ENCODE measurements around the gene SLIT1.
"Not testable (repeated sequence)": the region's sequence is repeated elsewhere in the genome, so short reads cannot be mapped to it uniquely, and the experiment has no call there.

The SLIT1 gene

DNA sequence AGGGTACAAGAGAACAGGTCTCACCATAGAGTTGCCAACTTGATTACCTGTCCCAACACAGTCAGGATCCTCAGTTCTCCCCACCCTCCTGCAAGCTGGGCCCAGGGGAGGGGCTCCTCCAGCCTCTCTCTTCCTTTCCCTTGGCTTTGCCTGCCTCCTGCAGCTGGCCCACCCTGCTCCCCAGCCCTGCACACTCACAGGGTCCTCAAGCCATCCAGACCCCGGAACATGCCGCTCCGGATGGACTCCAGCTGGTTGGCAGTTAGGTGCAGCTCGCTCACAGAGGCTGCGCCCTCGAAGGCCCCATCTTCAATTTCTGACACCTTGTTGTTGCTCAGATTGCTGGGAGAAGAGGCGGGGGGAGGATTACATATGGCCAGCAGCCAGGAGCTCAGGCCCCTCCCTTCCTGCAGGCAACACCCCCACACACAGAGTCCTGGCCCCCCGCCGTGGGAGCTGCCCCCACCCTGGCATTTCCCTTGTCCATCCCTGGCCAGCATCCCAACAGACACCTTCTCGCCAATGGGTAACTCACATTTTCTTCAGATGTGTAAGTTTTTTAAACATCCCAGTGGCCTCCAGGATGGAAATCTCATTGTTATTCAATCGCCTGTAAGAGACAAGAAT is 139.2 kb downstream of the SLIT1 start:
- no peak for DNase-seq (ENCODE audit: low read depth in 2 of 2)

DNA sequence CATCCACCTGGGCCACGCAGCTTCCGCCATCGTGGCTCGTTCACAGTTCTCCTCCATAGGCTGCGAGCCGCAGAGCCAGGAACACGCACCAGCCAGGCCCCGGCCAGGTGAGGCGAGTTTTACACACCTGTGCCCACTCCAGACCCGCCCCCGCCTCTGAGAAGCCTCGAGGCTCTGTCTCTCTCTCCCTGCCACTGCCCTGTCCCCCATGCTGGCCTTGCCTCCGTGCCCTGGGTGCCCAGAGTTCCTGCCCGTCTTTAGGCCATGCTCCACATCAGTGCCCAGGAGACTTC is 142.2 kb downstream of the SLIT1 start:
- no peak for DNase-seq (ENCODE audit: low read depth in 2 of 2)

DNA sequence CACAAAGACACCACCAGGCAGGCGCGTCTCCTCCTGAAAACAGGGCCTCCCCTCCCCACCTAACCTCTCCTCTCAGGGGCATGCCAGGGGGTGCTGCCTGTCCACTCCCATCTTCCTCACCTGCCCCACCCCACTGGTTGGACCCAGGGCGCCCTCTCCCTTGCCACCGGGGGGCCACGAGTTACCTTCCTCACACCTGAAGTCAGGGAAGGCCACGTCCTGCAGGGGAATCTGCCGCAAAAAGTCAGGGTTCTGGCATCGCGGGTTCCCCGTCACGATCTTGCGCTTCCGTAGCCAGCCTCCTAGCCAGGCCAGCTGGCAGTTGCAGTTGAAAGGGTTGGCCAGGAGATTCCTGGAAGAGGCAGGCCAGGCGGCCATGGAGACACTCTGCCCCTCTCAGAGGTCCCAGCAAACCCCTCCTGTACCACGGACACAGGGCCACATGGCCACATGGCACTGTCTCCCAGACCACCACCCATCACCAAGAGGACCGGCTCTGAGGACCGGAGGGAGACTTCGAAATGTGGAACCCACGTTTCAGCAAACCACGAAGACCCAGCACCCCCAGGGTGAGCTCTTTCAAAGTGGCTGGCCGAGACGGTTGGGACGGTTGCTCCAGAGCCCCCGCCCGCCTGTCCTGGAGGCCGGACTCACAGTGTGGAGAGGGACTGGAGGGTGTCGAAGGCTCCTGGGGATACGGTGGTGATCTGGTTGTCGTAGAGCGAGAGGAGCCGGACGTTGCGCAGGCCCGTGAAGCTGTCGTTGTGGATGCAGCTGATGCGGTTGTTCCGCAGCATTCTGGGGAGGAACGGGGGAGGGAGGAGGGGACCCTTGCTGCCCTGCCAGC is 142.8 kb downstream of the SLIT1 start:
- DNase-seq (ENCODE audit: low read depth in 2 of 2): no peak

DNA sequence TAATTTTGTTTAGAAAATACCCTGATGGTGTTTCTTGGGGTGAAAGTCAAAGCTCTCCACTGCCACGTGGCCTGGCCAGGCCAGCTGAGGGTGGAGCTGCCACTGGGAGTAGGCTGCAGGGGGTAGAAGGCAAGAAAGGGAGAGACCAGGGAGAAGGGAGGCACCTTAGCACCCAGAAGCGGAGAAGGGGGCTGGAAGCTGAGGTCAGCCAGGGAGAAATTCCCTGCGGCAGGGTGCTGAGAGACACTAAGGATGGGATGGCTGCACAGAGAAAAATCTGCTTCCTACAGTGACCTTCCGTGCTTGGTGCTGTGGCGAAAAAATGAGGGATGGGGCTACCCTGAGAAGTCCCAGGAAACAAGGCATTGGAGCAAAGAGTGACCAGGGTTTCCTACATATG is 143.7 kb downstream of the SLIT1 start:
- DNase-seq (ENCODE audit: low read depth in 2 of 2): no peak

DNA sequence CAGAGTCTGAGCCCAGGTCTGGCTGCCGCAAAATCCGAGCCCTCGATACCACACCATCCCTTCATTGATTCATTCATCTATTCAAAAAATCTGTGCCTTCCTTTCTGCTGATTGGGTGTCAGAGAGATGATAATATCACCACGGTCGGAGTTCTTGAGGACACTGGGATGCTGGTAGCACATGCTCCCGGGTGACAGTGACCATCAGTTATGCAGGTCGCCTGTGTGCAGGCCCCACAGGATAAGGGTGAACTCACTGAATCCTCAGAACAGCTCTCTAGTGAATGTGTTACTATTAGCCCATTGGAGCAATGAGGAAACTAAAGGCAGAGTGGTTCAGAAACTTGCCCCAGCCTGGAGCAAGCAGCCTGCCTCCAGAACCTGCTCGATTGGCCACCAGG is 145.1 kb downstream of the SLIT1 start:
- DNase-seq (ENCODE audit: low read depth in 2 of 2): no peak

DNA sequence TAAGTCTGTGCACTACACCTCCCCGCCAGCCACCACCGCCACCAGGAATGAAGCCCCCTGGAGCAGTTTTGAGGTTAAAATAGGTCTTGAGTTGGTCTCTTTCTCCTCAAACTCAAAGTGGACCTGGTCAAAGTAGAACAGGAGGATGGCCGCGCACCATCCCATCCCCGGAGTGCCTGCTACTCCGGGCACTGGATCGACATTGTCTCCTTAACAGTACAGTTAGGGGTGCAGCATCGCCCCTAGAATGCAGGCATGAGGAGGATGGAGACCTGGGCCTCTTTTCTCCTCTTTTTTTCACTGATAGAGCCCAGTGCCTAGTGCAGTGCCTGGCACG is 145.5 kb downstream of the SLIT1 start:
- no peak for DNase-seq (ENCODE audit: low read depth in 2 of 2)

DNA sequence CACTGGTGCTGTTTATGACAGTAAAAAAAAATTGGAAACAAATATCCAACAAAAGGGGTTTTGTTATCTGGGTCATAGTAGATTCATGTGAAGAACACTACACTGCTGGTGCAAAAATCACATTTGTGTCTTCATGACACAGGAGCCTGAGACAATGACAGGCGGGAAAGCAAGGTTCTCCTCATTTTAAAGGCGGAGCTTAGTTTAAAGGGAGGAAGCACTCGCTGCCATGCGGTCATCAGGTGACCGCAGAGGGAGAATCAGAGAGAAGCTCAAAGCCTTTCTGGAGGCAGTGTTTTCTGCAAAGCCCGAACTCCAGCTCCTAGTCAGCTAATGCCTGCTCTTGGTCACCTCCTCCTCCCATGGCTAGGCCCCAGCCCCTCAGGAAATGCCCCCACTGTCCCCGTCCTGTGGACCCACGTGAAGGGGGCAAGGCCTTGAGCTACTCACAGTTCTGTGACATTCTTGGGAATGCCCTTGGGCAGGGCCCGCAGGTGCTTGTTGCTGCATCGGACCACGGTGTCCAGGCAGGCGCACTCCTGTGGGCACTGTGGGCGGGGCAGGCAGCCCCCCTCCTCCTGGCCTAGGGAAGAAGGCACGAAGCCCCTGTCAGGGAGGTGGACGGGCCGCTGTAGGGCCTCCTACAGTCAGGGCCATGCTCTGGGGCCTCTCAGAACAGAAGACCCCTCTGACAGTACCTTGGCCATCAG is 146.1 kb downstream of the SLIT1 start:
- no peak for DNase-seq (ENCODE audit: low read depth in 2 of 2)

DNA sequence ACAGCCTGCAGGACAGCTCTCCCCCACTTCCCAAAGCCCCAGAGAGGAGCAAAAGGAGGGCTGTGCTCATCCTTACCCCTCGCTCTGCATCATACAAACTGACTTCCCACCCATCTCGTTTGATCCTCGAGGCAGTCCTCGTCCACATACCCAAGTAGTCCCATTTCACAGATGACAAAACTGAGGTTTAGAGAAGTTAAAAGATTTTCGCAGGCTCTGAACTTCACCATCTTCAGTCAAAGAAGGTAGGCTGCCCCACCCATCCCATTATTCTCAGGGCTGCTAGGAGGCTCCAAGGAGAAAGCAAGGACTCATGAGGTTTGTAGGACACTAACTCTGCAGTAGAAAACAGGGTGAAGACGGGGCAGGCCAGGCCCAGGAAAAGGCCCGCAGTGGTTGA is 147.1 kb downstream of the SLIT1 start:
- DNase-seq (ENCODE audit: low read depth in 2 of 2): no peak

DNA sequence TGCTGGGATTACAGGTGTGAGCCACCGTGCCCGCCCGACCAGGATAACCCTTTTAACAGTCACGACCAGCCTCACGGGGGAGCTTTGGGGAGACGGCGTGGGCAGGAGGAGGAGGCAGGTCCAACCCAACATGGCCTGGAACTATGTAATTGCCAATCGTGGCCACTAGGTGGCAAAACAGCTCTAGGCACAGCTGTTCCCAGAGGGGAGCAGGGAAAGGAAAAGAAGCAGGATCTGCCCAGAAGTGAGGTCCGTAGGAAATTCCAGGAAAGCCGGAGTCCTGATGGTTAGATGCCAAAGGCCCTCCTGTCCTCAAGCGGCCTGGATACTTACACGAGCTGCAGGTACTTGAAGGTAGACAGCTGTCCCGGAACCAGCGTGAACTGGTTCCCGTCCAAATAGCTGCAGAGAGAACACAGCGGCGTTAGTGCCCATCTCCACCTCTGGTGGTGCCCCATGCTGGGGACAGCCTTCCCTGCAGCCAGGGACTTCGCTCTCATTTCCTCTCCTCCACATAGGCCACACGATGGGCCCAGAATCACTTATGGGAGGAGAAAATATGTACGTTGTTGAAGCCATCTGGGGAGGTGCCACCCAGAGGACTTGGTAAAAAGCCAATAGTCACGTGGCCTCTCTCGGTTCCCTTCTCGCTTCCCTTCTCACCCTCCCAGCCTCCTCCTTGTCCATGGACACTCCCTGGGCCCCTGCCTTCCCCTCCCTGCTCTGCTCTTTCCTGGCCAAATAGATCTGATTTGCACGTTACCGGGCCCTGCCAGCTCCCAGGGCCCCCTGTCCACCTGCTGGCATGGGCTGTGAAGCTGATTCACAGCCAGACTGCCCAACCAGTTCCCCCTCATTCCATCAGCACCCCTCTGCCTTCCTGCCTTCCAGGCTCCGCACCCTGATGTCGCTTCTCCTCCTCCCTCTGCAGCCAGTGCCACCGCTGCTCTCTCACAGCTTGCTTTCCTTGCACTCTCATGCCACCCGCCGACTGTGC is 148.1 kb downstream of the SLIT1 start:
- DNase-seq (ENCODE audit: low read depth in 2 of 2): peak; percentile 66 to 70

DNA sequence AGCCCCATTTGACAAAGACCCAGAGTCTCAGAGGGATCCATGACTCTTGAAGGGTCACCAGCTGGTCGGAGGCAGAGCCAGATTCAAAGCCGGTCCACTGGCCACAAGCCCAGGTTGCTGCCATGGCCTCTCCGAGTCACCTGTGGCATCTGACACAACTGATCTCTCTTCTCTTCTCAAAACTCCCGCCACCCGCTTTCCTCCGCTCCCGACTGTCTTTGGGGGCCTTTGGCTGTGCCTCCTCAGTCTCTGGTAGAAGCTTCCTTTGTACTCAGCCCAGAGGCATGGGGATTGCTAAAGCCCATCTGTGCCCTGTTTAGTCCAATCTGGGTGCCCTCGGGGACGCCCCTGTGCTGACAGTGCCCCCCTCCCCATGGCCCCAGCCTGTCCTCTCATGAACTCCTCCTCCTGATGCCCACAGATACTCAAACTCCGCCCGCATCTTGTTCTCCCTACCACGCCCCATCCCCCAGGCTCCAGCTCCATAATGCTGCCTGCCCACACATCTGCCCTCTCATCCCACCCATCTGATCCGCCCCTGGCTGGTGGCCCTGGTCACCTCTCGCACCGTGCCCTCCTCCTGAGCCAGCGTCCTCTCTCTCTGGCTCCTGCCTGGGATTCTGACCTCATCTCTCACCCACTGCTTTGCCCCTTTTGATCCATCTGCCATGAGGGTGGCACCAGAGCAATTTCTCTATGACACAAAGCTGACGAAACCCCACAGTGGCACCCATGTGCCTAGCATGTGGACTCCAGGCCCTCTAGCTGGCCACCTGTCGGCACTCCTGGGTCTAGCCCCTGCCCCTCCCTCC is 150.6 kb downstream of the SLIT1 start:
- DNase-seq (ENCODE audit: low read depth in 2 of 2): no peak

DNA sequence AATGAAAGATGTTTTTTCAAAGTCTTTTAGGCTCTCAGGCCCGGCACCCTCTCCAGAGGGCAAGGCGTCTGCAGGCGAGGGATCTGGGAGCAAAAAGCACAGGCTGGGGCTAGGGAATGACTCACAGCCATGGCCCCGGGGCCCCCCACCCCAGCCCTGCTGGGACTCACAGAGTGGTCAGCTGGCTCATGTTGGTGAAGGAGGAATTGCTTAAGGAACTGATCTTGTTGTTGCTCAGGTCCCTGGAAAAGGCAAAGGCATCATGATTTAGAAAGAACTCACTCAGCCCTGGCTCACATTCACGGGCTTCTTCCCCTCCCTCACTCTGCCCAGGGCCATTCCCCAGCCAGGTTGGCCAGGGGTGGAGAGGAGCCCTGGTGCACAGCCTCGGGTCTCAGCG is 151.5 kb downstream of the SLIT1 start:
- DNase-seq (ENCODE audit: low read depth in 2 of 2): no peak

DNA sequence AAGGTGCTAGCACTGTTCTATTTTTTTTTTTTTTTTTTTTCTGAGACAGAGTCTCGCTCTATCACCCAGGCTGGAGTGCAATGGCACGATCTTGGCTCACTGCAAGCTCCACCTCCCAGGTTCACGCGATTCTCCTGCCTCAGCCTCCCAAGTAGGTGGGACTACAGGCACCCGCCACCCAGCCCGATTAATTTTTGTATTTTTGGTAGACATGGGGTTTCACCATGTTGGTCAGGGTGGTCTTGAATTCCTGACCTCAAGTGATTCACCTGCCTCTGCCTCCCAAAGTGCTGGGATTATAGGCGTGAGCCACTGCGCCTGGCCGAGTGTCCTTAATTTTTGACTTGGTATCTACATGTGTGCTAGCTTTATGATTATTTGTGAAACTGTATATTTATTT is 151.9 kb downstream of the SLIT1 start:
- not testable (repeated sequence) for DNase-seq (ENCODE audit: low read depth in 2 of 2)

DNA sequence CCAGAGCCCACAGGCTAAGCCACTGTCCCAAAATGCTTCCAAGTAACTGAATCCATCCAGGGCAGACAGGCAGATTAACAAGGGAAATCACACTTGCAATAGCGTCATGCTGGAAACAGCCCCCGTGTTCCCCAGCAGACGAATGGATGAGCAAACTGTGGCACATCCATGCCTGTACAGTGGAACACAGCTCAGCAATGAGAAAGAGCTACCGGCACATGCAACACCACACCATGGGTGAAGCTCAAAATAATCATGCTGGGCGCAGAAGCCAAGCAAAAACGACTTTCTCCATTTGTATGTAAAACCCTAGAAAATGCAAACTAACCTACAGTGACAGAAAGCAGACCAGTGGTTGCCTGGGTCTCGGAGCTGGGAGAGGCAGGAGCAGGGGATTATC is 153.1 kb downstream of the SLIT1 start:
- no peak for DNase-seq (ENCODE audit: low read depth in 2 of 2)

DNA sequence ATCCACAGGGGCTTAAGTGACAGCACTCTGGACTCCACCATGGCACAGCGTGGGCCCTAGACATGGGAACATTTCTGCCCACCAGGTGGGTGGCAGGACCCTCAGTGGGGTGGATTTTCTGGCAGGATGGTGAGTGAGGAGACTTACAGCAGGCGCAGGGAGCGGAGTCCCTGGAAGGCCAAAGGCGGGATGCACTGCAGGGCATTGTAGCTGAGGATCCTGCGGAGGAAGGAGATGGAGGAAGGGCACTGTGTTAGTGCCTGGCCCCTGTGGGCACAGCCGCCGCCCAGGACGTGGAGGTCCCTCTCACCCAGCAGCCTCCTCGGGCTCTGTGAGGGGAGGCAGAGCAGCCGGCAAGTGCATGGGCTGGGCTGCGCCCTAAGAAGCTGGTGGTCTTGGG is 154.3 kb downstream of the SLIT1 start:
- no peak for DNase-seq (ENCODE audit: low read depth in 2 of 2)

DNA sequence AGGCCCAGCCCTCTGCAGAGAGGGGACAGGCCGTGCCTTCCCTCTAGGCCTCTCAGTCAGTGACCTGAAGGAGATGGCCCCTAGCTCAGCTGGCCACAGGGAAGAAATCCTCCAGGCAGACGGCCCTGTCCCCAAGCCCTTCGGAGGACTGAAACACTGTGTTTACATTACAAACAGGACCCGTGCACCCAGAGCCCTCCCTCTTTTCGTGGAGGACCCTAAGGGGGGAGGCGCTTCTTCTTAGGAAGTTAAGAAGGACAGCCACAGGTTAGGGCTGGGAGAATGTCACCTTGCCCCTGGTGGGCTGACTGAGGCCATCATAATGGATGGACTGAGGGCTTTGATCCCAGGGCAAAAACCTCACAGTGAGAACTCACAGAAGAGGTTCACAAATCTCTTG is 154.9 kb downstream of the SLIT1 start:
- no peak for DNase-seq (ENCODE audit: low read depth in 2 of 2)

DNA sequence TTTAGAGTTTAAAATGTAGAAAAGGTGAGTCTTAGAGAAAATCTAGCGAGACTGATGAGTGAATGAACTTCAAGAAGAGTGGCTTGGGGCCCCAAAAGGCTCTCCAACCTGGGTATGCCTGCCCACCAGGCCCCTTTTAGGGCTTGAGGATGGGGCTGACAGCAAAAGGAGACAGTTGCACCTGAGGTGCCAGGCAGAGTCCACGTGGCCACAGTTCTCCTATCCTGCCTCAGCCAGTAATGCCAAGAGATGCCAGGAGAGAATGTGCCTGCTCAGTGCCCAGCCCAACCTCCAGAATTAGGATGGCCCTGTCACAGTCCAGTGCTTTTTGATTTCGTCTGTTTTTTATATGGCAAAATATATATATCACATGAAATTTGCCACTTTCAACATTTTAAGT is 156.5 kb downstream of the SLIT1 start:
- no peak for DNase-seq (ENCODE audit: low read depth in 2 of 2)

DNA sequence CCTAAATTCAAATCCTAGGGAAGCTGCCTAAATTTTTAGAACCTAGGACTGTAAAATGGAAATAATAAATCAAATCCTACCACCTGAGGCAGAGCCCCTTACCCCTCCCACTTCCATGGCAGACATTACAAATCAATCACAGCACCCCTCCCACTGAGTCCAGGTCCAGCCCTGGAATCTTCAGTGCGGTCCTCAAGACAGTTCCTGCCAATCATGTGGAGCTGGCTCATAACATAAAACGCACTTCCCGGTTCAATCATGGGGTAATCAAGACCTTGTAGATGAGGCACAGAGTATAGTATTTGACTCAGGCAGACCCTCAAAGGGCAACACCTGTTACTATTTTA is 157.0 kb downstream of the SLIT1 start:
- DNase-seq (ENCODE audit: low read depth in 2 of 2): no peak

DNA sequence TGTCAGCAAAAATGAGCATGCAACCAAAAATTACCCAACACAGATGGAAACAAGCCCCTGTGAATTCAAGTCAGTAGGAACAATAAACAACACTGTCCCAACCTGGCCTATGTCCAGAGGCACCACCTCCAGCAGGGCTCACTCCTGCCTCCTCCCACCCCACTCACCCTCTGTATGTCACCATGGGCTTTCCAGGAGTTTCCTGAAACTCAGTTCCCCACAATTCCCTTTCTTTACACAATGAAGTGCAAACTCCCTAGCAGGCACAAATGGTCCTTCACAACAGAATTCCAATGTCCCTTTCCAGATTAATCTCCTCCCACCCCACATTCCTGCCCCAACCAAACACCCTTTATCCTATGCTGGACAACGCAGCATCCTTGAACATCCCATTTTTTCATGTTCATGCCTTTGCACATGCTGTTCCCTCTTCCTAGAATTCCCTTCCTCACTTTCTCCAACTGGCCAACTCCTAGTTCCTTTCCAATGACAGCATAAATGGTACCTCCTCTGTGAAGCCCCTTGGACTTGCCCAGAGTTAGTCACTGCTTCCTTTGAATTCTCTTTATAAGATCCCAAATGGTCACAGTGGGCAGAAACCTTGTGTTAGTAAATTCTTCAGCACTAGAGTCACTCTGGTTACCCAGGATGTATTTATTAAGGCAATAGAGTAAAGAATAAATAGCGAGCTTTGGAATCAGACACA is 157.5 kb downstream of the SLIT1 start:
- DNase-seq (ENCODE audit: low read depth in 2 of 2): no peak

DNA sequence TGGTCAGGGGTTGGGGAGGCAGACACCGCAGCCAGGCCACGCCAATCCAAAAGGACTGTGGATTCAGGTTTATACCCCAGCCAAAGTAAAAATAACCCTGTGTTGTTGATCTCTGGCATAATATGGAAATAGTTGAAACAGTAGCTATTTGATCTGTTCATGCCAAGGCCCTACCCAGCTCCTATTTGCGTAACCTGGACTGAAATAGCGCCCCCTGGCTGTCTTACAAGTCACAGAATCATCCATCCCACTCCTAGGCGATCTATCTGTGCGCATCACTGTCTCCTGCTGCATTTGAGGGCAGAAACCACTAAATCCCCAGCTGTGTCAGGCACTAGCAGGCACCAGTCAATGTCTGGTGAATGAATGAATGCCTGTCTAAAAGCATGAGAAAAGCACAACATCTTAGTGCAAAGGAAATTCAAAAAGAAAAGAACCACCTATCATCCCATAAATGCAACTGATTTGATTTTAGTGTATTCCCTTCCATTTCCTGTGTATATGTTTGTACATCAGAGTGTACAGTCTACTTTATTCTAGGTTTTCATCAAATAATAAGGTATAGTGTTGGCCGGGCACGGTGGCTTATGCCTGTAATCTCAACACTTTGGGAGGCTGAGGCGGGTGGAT is 160.0 kb downstream of the SLIT1 start:
- DNase-seq (ENCODE audit: low read depth in 2 of 2): peak; percentile 36 to 42
